DMS 273 (cell line): ENCODE results near the gene TC2N.
"Not testable (repeated sequence)": the region's sequence is repeated elsewhere in the genome, so short reads cannot be mapped to it uniquely, and the experiment has no call there.

Experiments
- DNase-seq: peaks from one replicate; lab custom pipeline; 2025; ENCODE audit not compliant: unreplicated experiment; lab: John Stamatoyannopoulos, UW

TC2N gene

GRCh38 chr14:91755570-91756295, 111.6 kb downstream of the TC2N start:
- DNase-seq = no peak

GRCh38 chr14:91754819-91755218, 112.5 kb downstream of the TC2N start:
- peak; percentile 57 for DNase-seq

DNA sequence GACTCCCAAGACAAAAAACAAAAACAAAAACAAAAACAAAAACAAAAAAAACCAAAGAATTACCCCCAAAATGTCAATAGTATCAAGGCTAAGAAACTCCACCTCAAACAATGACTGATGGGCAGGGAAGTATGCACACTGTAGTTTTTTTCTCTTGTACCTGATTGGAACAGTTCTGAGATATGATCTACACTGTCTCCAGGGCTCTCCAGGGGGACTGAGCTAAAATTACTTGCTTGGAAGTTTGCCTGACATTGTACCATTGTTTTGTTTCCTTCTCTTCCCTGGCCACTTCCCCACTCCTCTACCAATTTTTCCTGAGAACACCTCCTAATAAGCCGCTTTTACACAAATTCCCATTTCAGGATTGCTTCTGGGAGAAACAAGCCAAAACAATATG, 113.2 kb downstream of the TC2N start:
- DNase-seq = peak; percentile 23

DNA sequence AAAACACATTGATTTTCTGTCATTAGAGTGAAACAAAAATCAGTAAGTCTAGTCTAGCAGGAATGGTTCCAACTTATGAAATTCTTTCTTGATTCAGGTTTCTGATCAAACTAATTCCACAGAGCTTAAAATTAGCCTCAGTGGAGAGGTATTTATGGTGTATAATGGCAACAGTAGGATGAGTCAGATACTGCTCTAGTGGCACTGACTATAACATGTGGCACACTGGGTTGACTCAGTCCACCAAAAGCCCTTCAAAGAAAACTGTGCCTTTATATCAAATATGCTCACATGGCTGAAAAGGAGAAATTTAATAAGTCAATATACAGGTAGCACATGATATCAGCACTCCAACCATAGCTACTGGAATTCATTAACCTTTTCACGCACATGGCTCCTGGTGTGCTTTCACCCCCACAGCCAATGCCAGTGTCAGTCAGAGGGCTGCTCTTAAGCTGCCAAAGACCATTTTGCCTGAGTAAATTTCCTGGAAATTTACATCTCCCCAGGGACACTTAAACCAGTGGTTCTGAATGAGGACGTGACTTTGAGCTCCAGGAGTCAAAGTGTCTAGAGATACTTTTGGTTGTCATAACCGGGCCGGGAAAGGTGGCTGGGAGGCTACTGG, 113.7 kb downstream of the TC2N start:
- peak; percentile 62 for DNase-seq

- no peak for DNase-seq
Measured at GRCh38 chr14:91752961-91753360, 114.4 kb downstream of the TC2N start.

DNA sequence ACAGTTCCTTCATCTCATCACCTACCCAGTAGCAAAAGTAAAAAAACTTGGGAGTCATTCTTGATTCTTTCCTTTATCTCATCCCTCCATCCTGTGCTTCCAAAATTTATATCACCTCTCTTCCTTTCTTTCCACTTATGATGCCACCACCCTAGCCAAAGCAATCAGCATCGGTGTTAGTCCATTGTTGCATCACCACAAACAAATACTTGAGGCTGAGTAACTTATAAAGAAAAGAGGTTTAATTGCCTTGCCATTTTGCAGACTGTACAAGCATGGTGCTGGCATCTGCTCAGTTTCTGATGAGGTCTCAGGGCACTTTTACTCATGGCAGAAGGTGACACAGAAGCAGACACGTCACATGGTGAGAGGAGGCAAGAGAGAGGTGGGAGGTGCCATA, 115.6 kb downstream of the TC2N start:
- no peak for DNase-seq

DNA sequence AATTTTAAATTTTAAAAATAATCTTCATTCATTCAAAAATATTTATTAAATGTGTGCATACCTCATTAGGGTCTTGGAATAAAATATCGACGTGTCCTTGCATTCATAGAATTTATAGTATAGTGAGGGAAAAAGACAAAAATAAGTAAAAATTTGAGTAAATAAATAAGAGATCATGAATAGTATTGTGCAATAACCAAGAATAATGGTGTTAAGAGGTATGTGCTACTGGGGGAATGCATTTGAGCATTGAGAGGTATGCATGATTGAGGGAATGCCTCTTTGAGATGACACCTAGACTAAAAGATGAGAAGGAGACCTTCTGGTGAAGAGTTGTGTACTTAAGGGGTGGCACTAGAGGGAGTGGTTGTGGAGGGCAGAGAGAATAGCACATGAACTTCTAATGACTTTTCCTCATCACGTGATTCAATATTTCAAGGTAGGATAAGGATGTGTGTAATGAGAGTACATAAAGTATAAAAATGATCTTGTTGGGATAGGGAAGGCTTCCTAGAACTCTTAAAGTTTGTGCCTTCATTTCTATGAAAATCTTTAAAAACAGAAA, 116.6 kb downstream of the TC2N start:
- DNase-seq = no peak

DNA sequence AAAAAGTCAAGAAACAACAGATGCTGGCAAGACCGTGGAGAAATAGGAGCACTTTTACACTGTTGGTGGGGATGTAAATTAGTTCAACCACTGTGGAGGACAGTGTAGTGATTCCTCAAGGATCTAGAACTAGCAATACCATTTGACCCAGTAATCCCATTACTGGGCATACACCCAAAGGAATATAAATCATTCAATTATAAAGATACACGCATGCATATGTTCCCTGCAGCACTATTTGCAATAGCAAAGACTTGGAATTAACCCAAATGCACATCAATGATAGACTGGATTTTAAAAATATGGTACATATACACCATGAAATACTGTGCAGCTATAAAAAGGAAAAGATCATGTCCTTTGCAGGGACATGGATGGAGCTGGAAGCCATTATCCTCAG, 117.5 kb downstream of the TC2N start:
- DNase-seq = peak; percentile 14

DNA sequence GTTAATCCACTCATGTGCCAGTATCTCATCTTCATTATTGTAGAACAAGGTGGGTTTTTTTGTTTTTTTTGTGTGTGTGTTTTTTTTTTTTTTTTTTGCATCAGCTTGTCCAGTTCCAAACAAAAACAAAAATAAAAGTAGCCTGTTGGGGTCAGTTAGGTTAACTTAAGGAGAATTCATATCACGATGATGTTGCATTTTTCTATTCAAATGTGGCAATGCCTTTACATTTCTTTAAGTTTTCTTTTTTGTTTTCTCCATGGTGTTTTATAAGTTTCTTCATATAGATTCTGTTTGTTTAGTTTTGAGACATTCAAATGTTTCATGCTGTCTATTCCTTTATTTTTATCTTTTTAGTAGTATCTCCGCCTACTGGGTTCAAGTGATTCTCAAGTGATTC, 119.3 kb downstream of the TC2N start:
- no peak for DNase-seq

DNA sequence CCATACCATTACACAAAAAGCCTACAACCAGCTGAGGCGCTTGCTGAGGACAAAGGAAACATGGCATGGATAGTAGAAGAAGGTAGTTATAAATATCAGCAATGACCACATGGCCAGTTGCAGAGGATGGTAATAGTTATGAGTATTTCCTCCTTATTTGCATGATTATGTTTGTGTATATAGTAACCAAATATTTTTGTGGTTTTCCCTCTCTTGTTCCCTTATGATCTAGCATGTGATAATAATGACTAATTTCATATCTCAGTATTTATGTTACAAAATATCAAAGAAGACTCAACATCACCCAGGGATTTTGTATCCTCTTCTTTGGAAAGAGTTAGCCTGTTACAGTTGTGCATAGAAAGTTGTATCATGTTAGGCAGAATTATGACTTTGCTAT, 122.0 kb downstream of the TC2N start:
- no peak for DNase-seq

DNA sequence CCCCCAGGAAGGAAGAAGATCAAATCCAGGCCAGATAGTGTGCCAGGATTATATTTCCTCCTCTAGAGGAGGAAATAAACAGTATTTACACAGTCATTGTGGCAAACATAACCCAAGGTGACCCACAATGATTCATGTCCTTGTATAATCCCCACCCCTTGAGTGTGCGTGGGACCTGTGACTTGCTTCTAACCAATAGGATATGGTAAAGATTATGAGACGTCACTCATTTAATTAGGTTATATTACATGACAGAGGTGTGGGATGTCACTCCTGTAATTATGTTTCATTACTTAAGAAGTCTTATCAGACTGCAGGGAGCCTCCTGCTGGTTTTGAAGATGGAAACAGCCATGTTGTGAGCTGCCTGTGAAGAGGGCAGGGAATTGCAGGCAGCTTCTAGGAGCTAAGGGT, 123.3 kb downstream of the TC2N start:
- DNase-seq = no peak

DNA sequence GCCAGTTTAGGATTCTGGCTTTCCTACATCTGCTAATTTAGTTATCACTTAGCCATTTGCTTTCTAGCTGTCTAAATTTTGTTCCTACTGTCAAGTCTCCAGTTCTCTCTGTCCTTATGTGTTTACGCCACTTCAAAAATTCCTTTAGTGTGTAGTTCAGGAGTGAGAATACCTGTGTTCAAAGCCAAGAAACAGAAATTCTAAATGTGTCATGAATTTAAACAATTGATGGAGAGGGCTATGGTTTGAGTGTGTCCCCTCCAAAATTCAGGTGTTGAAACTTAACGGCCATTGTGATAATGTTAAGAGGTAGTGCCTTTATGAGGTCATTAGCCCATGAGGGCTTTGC, 124.1 kb downstream of the TC2N start:
- DNase-seq = no peak

DNA sequence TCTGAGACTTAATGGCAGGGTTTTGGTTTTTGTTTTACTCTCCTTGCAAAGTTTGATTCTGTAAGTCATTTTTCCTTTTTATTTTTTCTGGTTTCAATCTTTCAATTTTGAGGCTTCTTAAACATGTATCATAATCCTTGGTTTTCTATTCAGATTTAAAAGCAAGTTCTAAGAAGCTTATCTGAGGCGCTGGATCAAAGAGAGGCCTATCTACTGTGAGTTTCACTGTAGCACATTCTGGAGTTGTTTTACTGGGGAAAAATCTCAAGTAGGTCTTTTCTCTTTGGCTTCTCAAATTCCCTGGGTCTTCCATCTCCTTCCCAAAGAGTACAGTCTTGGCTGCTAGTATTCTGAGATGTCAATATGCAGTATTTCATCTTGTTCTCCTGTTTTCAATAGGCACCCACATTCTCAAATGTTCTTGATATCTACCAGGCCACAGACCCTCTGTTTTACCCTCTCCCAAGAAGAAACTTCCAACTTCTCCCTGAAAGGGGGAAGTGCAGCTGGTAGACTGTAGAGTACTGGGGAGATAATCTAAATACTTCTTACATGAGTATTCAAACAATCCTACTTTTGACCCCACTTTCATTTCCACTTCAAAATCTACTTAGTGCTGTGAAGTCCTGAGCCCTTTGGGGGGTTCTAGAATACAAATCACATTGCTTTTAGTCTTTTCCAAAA, 124.6 kb downstream of the TC2N start:
- DNase-seq = no peak

- DNase-seq = not testable (repeated sequence)
Measured at GRCh38 chr14:91739867-91740266, 127.5 kb downstream of the TC2N start.

- no peak for DNase-seq
Measured at GRCh38 chr14:91737619-91738018, 129.7 kb downstream of the TC2N start.

- no peak for DNase-seq
Measured at GRCh38 chr14:91732859-91733477, 134.4 kb downstream of the TC2N start.

DNA sequence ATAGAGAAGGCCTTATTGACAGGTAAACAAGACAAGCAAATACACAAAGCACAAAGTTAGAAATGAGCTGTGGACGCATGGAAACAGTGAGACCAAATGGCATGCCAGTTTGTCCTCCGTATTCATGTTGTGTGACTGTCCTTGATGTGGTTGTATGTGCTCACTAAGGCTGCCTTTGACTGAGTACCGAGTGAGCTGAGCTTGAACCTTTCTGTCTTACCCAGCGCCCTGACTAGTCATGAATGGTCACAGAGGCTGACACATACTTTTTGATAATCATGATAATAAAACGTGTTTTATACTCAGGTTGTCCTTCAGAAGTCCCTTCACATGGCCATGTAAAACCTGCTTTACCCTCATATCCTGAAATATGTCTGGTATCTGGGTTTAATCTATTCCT, 134.9 kb downstream of the TC2N start:
- DNase-seq = no peak

DNA sequence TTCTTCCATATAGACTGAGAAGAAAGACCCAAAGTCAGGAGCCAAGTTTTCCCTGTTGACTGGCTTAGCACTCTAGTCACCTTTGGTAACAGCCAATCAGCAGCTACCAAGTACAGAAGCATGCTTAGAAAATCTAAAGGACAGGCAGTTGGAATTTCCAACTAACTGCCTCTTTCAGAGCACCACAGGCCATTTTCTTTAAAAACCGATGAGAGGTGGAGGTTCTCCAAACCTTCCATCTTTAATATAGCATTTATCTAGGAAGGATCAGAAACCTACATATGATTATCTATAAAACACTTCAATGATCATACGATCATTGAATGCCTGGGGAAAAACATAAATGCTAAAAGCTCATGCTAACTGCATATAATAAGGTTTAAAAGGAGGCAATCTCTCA, 135.3 kb downstream of the TC2N start, which contains the start of gene CATSPERB:
Gene CATSPERB (minus strand): TSS at position 101 of the 400 bp plus-strand sequence. CDS start 2,607 bp downstream, outside the sequence.
- DNase-seq = no peak

GRCh38 chr14:91731018-91731417, 136.3 kb downstream of the TC2N start:
- DNase-seq = no peak

DNA sequence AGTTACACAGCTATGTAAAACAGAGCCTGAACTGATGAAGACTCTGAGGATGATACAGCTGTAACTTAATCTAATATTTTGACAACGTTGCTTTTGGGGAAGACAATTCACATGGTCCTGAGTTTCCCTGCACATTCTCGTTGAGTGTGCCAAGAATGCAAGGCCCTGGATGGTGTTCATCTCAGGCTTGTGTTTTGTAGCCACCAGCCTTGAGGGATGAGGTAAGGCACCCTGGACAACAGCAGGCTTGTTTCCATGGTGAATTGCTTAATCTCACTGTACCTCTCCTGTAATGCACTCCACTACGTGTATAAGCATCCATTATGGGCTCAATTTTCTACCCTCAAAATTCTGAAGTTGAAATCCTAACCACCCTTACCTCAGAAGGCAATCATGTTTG, 137.6 kb downstream of the TC2N start:
- DNase-seq = no peak
